DLD1 (cell line): ENCODE data around the gene ARHGEF26.

Source experiments
- in situ Hi-C: cut with HindIII; loops from 2 replicates; pipeline ENCODE4 v1.10.0; 2017; ENCODE audit warnings: low sequenced_read_pairs

Gene ARHGEF26, protein sequence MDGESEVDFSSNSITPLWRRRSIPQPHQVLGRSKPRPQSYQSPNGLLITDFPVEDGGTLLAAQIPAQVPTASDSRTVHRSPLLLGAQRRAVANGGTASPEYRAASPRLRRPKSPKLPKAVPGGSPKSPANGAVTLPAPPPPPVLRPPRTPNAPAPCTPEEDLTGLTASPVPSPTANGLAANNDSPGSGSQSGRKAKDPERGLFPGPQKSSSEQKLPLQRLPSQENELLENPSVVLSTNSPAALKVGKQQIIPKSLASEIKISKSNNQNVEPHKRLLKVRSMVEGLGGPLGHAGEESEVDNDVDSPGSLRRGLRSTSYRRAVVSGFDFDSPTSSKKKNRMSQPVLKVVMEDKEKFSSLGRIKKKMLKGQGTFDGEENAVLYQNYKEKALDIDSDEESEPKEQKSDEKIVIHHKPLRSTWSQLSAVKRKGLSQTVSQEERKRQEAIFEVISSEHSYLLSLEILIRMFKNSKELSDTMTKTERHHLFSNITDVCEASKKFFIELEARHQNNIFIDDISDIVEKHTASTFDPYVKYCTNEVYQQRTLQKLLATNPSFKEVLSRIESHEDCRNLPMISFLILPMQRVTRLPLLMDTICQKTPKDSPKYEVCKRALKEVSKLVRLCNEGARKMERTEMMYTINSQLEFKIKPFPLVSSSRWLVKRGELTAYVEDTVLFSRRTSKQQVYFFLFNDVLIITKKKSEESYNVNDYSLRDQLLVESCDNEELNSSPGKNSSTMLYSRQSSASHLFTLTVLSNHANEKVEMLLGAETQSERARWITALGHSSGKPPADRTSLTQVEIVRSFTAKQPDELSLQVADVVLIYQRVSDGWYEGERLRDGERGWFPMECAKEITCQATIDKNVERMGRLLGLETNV

DNA sequence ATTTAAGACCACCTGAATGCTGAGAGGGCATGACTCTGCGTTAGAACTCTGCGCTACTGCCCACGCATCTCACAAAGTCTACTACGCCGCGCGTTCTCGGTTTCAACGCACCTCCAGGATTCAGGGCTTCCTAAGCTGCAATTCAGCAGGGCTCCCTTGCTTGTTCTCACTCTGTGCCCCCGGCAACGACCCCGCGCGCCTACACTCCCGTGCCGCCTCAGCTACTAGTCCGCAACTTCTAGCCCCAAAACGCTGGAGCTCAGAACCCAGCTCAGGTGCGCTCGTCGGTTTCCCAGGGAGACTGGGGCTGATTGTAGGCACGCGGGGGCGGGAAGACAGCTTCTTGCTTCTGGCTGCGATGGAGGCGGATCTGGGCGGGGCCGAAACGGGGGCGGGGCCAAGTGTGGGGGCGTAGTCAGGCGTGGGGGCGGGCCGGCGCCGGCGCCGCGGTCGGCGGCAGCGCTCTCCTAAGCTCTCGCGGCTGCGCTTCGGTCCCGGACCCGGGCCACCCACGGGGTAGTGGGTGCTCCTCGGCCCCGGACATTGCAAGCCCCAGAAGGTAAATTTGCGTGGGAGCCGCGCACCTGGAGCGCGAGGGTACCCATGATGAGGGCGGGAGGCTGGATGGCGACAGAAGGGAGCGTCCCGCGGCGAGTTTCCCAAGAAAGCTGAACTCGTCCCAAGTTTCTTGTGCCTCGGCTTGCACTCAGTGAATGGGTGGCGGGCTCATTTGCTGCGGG is at the start of gene ARHGEF26:
Gene ARHGEF26, plus strand, starts transcription at position 430 of the 740 bp plus-strand sequence. CDS start 603 bp downstream, outside the sequence.
- in situ Hi-C loops, result no loop called here

DNA sequence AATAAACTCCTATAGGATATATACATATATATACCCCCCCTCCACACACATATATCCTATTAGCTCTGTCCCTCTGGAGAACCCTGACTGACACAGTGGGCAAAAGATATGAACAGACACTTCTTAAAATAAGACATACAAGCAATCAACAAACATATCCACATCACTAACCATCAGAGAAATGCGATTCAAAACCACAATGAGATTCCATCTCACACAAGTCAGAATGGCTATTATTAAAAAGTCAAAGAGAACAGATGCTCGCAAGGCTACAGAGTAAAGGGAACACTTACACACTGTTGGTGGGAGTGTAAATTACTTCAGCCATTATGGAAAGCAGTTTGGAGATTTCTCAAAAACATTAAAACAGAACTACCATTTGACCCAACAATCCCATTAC is 46.2 kb upstream of the ARHGEF26 start:
- in situ Hi-C loops, result loop anchor here (25.0 kb wide), 1 partner anchor 187 kb away; no protein-coding TSS in a partner anchor

DNA sequence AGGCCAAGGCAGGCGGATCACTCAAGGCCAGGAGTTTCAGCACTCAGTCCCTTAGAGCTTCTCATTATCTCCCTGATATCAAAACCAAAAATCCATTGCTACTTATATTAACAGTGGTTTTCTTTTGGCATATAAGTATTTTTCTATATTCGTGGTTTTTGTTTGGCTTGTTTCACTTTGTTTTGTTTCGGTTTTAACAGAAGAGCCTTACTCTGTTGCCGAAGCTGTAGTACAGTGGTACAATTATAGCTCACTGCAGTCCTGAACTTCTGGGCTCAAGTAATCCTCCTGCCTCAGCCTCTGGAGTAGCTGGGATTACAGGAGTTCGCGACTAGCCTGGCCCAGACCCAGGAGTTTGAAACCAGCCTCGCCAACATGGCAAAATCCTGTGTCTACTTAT is 42.5 kb upstream of the ARHGEF26 start:
- in situ Hi-C loops, result loop anchor here (25.0 kb wide), 1 partner anchor 184 kb away; no protein-coding TSS in a partner anchor

DNA sequence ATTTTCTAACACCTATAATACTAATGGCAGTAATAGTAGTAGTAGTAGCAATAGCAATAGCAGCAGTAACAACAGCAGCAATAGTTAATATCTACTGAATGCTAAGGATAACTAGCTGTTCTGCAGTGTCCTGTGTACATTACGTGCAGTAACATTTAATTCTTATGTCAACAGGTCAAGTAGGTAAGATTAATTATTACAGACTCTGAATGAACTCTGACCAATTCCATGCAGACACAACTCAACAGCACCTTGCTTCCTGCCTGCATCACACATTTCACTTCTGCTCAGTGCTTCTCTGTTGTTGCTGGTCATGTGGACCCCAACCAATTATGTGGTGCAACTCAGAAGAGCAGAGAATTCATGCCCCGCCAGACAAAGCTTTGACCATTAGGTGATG is 39.9 kb upstream of the ARHGEF26 start:
- in situ Hi-C loops, result loop anchor here (25.0 kb wide), 1 partner anchor 181 kb away; no protein-coding TSS in a partner anchor

DNA sequence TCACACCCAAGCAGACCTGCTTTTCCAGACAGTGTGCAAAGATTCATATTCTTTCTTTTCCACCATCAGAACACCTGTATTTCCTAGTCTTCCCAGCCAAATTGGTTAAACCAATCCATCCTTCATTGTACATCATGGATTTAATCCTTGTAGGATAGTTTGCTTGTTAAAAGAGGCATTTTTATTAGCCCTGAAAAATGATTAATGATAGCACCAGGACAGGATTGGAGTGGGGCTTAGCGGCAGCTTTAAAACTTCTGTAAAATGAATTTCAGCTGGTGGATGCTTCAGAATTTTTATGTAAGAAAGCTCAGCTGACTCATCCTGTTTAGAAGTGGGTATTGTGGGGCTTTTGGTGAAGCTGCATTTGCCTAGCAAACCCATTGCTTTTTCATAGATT is 36.1 kb upstream of the ARHGEF26 start:
- in situ Hi-C loops, result loop anchor here (25.0 kb wide), 1 partner anchor 177 kb away; no protein-coding TSS in a partner anchor

DNA sequence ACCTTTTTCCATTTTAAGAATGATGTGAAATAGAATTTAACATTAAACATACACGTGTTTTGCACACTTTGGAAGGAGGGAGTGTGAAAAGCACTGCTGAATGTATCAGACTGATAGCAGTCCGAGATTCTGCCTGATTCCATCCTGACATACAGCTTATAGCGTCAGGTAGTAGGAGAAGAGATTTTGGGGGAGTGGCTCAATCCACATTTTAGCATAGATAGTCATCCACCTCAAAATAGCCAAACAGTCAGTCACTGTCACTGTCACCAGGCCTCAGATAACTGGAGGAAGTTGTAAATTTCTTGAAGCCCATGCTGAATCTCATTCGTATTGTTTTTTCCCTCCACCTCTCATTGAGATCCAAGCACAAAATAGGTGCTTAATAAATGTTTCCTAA is 35.4 kb upstream of the ARHGEF26 start:
- in situ Hi-C loops, result loop anchor here (25.0 kb wide), 1 partner anchor 177 kb away; no protein-coding TSS in a partner anchor

DNA sequence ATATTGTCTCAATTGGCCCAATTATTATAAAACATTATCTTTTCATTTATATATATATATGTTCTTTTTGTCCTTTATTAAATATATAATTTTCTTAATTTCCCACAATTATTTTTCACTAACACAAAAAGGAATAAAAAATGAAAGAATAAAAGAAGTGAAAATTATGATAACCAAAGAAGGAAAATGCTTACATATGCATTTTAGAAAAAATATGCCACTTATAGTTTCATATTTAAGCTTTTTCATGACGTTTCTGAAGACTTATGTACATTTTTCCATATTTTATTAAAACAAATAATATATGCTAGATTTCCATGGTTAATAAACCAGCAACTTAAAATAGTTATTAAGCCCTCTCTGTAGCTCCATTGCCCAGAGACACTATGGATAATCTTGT is 34.9 kb upstream of the ARHGEF26 start:
- in situ Hi-C loops, result loop anchor here (25.0 kb wide), 1 partner anchor 176 kb away; no protein-coding TSS in a partner anchor

DNA sequence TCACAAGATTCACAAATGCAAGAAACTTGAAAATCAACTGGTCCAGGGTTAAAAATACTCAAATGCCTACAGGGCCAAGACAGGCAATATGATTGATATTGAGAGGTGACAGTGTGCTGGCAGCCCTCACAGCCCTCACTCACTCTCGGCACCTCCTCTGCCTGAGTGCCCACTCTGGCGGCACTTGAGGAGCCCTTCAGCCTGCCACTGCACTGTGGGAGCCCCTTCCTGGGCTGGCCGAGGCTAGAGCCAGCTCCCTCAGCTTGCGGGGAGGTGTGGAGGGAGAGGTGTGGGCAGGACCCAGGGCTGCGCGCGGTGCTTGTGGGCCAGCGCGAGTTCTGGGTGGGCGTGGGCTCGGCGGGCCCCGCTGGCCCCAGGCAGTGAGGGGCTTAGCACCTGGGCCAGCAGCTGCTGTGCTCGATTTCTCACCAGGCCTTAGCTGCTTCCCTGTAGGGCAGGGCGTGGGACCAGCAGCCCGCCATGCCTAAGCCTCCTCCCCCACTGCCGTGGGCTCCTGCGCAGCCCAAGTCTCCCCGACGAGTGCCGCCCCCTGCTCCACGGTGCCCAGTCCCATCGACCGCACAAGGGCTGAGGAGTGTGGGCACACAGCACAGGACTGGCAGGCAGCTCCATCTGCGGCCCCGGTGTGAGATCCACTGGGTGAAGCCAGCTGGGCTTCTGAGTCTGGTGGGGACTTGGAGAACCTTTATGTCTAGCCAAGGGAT is 33.3 kb upstream of the ARHGEF26 start:
- in situ Hi-C loops, result loop anchor here (25.0 kb wide), 1 partner anchor 174 kb away; no protein-coding TSS in a partner anchor

DNA sequence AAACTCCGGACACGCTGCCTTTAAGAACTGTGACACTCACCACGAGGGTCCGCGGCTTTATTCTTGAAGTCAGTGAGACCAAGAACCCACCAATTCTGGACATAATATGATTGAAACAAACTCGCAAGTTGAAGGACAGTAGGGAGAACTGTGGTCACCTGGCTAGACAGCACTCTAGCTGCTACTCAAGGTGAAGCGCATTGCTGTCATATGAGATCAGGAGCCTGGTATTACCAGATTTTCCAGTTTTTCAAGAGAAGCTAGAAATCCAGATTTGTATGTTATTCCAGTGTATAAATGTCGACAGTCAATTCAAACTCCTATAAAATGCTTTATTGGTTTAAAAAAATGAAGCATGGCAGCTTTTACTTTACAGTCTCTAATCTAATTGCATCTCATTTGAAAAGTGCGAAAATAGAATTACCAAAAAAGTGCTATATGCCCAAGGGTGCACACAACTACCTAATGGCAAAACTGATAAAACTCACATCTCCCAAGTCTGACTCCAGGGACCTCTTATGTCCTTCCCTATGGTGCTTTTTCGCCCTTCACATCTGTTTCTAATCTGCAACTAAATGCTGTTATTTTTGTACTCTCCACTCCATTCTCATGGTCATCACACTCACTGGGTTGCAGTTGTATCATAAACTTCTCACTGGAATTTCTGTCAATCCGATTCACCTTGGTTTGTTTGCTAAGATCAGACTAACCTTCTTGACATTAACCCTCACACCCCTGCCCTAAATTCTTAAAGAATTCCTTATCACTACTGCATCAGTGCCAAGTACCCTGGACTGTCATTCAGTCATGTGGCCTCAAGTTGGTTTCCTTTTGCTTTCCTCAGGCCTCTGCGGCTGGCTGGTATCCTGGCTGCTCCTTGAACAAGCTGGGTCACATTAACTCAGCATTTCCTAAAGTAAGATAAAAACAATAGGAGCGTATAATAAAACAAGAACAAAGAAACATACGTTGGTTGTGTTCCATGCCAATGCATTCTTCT is 31.5 kb upstream of the ARHGEF26 start:
- in situ Hi-C loops, result loop anchor here (25.0 kb wide), 1 partner anchor 173 kb away; no protein-coding TSS in a partner anchor

DNA sequence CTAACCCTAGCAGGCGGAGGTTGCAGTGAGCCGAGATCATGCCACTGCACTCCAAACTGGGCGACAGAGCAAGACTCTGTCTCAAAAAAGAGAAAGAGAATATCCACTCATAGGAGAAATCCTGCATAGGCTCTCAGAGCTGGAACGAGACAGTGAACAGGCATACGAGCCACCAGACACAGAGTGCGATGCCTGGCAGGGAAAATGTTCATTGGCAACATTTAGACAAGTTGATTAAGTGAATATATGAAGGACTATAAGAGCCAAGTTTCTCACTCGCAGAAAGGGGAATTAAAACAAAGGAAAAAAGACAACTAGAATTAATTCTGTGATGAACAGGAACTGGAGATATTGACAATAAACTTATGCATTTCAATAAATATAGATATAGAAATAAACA is 27.1 kb upstream of the ARHGEF26 start:
- in situ Hi-C loops, result loop anchor here (25.0 kb wide), 1 partner anchor 168 kb away; no protein-coding TSS in a partner anchor

DNA sequence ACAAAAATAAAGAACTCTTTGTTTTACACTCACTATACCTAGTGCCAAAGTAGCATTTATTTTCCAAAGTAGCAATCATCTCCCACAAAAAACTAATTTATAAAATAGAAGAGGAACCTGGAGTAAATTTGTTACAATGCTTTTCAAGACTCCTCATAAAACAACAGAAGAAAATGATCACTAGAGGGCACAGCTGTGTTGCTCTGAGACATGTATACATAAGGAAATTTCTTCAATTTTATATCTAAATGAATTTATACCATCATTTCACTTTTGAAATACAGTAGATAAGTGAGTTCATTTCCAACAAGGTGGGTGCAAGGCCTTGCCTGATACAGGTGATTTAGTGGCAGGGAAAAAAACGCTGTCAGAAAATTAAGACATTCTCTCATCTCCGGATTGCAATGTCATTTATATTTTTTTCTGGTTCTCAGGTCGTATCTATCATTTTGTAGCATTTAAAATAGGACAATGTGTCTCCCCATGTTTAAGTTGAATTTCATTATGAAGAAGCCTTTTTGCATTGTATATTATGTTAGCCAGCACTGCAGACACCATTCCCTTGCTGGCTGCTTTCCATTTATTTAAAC is 25.3 kb upstream of the ARHGEF26 start:
- in situ Hi-C loops, result loop anchor here (25.0 kb wide), 1 partner anchor 166 kb away; no protein-coding TSS in a partner anchor

DNA sequence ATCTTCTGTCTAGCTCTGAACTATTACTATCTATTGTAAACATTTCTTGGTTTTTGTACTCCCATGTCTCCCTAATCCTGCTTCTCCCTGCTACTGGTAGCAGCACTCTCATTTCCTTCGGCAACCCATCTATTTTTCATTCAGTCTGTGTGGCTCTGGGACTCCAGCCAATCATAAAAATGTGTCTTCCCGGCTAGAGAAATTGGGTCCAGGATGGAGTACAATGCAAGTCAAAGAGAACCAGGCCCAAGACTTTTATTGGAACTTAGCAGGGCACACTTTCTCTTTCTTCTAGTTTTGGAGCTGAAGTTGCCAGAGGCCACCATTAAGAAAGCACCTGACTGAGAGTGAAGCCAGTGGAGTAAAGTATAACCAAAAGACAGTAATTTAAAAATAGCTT is 22.8 kb upstream of the ARHGEF26 start:
- in situ Hi-C loops, result loop anchor here (25.0 kb wide), 1 partner anchor 164 kb away; no protein-coding TSS in a partner anchor

DNA sequence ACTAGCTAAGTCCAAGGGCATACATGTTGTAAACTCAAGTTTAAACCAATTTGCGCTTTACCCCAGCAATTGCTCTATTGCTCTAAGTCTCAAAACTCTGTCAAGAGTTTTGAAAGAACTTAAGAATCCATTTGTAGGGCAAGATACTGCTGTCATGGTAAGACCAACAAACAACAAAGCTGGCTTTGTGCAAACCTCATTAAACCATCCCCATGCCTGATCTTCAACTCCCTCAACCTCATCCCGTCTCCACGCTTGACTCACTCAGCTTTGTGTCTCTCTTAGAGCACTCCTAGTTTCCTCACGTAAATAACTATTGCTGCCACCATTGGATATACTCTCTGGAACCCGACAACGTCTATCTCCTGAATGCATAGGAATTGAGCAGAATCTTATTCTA is 20.6 kb upstream of the ARHGEF26 start:
- in situ Hi-C loops, result no loop called here

DNA sequence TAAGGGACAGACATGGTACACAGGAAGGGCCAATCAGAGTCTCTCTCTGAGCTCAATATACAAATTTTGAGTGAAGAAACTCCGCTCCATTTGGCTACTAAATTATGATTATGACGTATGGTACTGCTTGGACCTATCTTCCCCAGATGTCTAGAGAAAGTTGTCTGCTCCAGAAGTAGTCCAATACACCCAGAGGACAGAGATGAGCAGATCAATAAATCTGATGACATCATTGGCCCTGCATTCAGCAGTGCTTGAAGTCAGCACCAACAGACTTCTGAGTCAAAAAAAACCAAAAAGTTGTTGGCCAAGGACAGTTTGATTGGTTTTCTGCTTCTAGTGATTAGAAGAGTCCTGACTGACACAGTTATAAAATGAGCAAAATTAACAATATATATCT is 19.9 kb upstream of the ARHGEF26 start:
- in situ Hi-C loops, result no loop called here

DNA sequence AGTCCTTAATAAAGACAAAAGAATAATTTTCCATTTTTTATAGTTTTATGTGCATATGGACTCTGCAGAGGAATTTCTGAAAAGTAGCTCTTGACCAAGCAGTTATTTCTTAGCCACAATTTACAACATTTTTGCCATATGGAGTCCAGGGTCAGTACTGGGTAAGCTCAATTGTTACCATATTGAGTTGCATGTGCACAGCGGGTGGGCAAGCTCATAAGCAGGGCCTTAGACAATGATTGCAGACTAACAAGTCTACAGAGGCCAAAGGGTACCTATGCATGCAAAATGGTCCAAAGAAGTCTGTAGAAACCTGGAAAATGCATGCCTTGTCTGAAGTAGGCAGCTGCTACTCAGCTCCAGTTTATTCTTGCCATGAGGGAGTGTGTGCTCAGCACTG is 19.0 kb upstream of the ARHGEF26 start:
- in situ Hi-C loops, result no loop called here

DNA sequence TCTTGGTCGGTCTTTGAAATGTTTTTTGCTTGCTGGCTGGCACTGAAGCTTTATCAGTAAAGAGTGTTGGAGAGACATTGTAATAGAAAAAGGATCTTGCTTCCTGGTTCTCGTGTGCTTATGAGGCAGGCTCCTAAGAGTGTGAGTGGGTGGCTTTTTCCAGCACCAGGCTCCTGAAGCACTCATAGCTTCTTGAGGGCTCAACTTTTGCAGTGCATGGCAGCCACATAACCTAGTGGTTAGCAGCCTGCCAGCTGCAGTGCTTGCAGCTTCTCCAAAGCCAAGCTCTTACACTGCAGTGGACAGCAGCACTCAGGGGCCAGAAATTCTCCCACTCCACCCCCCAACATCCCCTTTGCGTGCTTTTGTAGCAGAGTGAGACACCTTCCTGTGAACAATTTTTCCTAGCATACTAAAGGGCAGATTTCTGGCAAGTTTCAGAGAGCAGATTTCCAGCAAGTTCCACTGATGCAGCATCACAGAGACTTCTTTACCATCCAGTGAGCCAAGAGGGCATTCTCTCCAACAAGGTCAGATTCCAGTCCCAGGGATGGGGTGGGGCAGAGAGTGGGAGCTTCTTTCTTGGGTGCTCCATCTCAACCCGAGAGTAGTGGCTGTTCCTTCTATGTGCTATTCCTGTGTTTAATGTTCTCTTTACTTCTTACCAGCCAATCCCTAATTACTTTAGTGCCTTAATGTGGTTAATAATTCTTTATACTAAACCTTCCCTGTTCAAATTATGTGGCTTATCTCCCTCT is 15.8 kb upstream of the ARHGEF26 start:
- in situ Hi-C loops, result no loop called here

DNA sequence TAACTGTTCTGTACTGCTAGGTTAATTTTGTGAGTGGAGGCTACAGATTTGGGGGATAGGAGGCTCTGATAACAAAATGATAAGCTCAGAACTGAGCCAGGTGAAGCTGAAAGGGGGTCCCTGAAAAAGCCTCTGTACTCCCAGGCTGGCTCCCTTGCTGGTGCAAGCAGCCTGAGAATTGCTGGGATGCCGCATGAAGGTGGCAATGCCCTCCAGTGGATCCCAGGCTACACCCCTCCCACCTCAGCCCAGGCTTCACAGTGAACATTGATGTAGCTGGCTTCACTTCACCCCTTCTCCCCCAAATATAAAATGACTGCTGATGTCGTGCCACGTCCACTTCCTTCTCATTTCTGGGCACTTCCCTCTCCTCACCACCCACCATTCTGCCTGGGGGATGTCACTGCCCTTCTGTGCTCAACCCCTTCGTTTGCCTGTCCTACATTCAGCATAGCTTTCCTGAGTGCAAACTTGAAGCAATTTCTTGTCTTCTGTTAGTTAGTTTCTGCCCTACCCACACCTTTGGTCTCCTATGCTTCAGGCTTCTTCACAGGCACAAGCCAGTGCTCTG is 9.7 kb upstream of the ARHGEF26 start:
- in situ Hi-C loops, result no loop called here
